Measurements from ENCODE around the gene TDRD9. TPM values are rescaled to one million over a fixed set of nuclear protein-coding genes. Genes with fewer than 3 reads are reported as not detected.

The TDRD9 gene
- total and polyA plus RNA-seq, 2 experiments from 2014 or later, result 0.73 to 1.3 TPM

DNA sequence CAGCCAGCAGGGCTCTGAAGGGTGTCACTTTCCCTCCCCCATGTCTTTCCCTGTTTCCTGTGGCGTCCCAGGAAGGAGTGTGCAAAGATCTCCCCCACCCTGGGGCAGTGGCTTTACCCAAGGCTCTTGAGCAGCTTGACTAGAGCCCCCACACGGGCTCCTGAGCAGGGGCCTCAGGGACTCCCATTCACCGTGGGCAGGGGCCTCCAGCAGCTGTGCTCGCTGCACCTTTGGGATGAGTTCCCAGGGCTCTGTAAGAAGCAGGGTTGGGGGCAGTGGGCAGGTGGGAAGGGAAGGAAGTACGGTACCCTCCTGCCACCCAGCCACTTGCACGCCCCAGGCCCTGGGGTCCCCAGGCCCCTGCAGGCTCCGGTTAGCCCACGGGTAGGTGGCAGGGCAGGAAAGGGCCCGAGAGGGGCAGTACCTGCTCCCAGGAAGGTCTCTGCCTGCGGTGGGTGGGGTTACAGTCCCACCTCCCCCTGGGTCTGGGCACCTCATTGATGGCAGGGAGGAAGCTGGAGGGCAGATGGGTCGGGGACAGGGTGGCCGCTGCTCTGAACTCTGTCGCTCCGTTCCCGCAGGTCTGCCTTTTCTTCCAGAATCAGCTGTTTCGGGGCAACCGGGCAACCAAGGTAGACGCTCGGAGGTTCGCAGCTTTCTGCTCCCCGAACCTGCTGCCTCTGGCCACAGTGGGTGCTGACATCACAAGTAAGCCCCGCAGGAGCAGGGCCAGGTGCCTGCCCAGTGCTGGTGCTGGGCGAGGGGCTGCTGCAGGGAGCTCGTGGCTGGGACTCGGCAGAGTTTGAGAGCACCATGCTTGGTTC is 170.2 kb downstream of the TDRD9 start:
- 92% methylated on average over 25 of the region's 25 CpGs for WGBS (ENCODE audit: low lambda C conversion rate, missing lambda C conversion rate)
- Histone ChIP-seq H3K4me1 (ENCODE audit: insufficient read depth) (peaks cover 3% of the 10 kb centered on the region), H3K4me2 (no peak overlapping the region), H2AFZ (no peak overlapping the region), H3K27me3 (no peaks in the 10 kb centered on the region), H3K27ac (no peak overlapping the region), H3K4me3 (no peak overlapping the region), H3K9me3 (ENCODE audit: low read depth) (no peaks in the 10 kb centered on the region), H3K36me3 (replicated peaks; ENCODE audit: insufficient read depth, low read depth) (no peaks in the 10 kb centered on the region), H4K20me1 (ENCODE audit: insufficient read depth, poor library complexity, severe bottlenecking) (no peaks in the 10 kb centered on the region), H3K9me2 (replicated peaks; ENCODE audit: insufficient read depth) (no peaks in the 10 kb centered on the region), H3K79me2 (no peaks in the 10 kb centered on the region)
- no peak for DNase-seq (ENCODE audit: low spot score)
- TF ChIP-seq EZH2phosphoT487 (IDR thresholded peaks at IDR 0.05; ENCODE audit: low read depth, severe bottlenecking, unreplicated experiment) (no peak), EZH2 (IDR thresholded peaks at IDR 0.05; ENCODE audit: borderline replicate concordance) (no peak)
- TF ChIP-seq, protein P1, sequence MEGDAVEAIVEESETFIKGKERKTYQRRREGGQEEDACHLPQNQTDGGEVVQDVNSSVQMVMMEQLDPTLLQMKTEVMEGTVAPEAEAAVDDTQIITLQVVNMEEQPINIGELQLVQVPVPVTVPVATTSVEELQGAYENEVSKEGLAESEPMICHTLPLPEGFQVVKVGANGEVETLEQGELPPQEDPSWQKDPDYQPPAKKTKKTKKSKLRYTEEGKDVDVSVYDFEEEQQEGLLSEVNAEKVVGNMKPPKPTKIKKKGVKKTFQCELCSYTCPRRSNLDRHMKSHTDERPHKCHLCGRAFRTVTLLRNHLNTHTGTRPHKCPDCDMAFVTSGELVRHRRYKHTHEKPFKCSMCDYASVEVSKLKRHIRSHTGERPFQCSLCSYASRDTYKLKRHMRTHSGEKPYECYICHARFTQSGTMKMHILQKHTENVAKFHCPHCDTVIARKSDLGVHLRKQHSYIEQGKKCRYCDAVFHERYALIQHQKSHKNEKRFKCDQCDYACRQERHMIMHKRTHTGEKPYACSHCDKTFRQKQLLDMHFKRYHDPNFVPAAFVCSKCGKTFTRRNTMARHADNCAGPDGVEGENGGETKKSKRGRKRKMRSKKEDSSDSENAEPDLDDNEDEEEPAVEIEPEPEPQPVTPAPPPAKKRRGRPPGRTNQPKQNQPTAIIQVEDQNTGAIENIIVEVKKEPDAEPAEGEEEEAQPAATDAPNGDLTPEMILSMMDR (IDR thresholded peaks at IDR 0.05; ENCODE audit: poor library complexity), result no peak

DNA sequence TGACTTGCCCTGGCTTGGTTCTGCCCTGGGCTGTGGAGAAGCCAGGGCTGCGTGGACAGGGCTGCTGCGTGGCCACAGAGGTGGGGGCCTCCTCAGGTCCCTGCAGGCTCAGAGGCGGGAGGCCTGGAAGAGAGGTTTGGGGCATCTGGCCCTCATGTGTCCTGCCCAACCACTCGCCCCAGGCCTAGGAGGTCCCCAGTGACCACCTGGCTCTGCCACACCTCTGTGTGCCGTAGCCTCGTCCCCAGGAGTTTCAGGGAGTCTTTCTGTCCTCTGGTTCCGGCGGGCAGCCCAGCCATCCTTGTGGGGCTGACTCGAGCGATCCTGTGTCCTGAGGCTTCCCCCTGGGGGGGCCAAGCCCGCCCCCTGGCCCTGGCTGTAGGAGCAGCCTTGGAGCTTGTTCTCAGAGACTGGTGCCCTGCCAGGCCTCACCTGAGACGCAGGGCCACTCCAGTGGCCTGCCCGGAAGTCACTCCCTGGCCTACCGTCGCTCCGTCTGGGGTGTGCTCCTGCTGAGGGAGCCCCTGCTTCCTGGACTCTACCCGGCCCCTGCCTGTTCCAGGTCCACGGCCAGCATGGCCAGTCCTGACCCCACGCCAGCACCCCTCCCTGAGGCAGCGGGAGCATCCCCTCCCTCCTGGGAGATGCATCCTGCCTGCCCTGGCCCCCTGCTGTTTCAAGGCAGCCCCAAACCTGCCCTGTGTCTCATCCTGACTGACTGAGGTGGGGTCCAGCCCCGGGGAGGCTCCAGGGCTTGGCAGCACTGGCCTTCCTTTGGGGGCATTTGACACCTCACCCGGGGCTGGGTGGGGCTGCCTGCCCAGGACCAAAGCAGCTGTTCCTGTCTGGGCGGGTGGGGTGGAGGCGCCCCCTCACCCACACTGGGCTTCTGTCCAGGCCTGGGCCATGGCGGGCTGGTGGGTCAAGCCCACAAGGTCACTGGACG is 171.1 kb downstream of the TDRD9 start:
- no peak overlapping the region for H2AFZ ChIP-seq
- WGBS (ENCODE audit: low lambda C conversion rate, missing lambda C conversion rate), result 84% methylated on average over 26 of the region's 26 CpGs
- H3K79me2 ChIP-seq, result no peaks in the 10 kb centered on the region
- peaks cover 3% of the 10 kb centered on the region for H3K4me1 ChIP-seq (ENCODE audit: insufficient read depth)
- no peak overlapping the region for H3K27ac ChIP-seq
- TF ChIP-seq EZH2 (IDR thresholded peaks at IDR 0.05; ENCODE audit: borderline replicate concordance) (no peak), EZH2phosphoT487 (IDR thresholded peaks at IDR 0.05; ENCODE audit: low read depth, severe bottlenecking, unreplicated experiment) (no peak)
- TF ChIP-seq, protein P1 (IDR thresholded peaks at IDR 0.05; ENCODE audit: poor library complexity), result no peak
- no peak for DNase-seq (ENCODE audit: low spot score)
- H3K27me3 ChIP-seq, result no peaks in the 10 kb centered on the region
- no peaks in the 10 kb centered on the region for H3K9me3 ChIP-seq (ENCODE audit: low read depth)
- no peak overlapping the region for H3K4me3 ChIP-seq
- no peak overlapping the region for H3K4me2 ChIP-seq
- no peaks in the 10 kb centered on the region for H3K36me3 ChIP-seq (replicated peaks; ENCODE audit: insufficient read depth, low read depth)
- H3K9me2 ChIP-seq (replicated peaks; ENCODE audit: insufficient read depth), result no peaks in the 10 kb centered on the region
- H4K20me1 ChIP-seq (ENCODE audit: insufficient read depth, poor library complexity, severe bottlenecking), result no peaks in the 10 kb centered on the region

DNA sequence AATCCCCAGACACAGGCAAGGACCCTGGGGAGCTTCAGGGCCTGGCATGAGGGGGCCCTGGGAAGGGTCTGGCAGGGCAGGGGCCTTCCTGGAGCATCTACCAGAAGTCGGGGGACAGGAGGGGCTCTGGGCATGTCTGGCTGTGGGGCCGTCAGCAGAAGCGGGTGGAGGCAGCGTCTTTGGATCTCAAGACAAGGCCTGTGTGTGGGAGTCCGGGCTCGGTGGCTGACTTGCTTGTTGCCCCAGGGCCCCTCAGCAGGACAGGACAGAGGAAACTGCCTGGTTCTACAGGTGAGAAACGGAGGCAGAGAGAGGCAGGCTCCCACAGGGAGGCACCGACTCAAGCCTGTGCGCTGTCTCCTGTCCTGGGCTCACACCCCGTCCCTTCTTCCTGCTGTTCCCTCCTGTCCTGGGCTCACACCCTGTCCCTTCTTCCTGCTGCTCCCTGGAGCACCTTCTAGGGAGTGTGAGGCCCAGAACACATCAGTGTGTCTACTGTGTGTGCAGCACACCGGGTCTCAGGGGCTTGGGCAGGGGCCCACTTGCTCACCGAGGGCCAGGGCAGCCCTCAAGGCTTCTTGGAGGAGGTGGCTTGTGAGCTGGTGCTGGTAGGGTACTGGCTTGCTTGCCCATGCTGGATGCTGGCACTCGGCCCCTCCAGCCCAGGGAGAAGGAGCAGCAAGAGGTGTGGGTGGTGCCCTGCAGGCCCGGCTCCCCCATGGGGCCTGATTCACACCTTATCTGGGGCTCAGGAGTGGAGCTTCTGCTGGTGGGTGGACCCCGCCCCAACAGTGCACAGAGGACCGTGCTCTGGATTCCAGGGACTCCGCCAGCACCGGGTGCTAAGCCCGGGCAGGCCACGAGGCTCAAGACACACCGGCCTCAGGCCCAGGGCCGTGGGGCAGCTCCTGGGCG is 172.2 kb downstream of the TDRD9 start:
- Histone ChIP-seq H4K20me1 (ENCODE audit: insufficient read depth, poor library complexity, severe bottlenecking) (no peaks in the 10 kb centered on the region), H3K79me2 (no peaks in the 10 kb centered on the region), H3K27ac (no peak overlapping the region), H3K27me3 (no peaks in the 10 kb centered on the region), H2AFZ (no peak overlapping the region), H3K4me1 (ENCODE audit: insufficient read depth) (peaks cover 3% of the 10 kb centered on the region), H3K9me2 (replicated peaks; ENCODE audit: insufficient read depth) (no peaks in the 10 kb centered on the region), H3K9me3 (ENCODE audit: low read depth) (no peaks in the 10 kb centered on the region), H3K4me2 (no peak overlapping the region), H3K4me3 (no peak overlapping the region), H3K36me3 (replicated peaks; ENCODE audit: insufficient read depth, low read depth) (no peaks in the 10 kb centered on the region)
- TF ChIP-seq EZH2phosphoT487 (IDR thresholded peaks at IDR 0.05; ENCODE audit: low read depth, severe bottlenecking, unreplicated experiment) (no peak), EZH2 (IDR thresholded peaks at IDR 0.05; ENCODE audit: borderline replicate concordance) (no peak)
- TF ChIP-seq, protein P1 (IDR thresholded peaks at IDR 0.05; ENCODE audit: poor library complexity), result no peak
- DNase-seq (ENCODE audit: low spot score), result no peak
- WGBS (ENCODE audit: low lambda C conversion rate, missing lambda C conversion rate), result 82% methylated on average over 17 of the region's 23 CpGs

Data from hepatocyte (in vitro differentiated cells).